Esophagus squamous epithelium (tissue), 5 donors: ENCODE data around the gene SLC6A3. TPM values are rescaled to one million over a fixed set of nuclear protein-coding genes. Genes with fewer than 3 reads are reported as not detected.

Source experiments
- DNase-seq: peaks from one replicate; lab custom pipeline; 2025; lab: John Stamatoyannopoulos, UW
- H3K27ac ChIP-seq, 4 donors: fragments of 200-600 bp; sonication (generic); one replicate each; pipeline ENCODE4 v1.5.1; 2016 to 2019; ENCODE audit warnings: mild to moderate bottlenecking in 1 of 4
- H3K27me3 ChIP-seq, 4 donors: fragments of 200-600 bp; sonication (generic); 1 replicate in 3 of 4; 2 replicates in 1 of 4; pipeline versions ENCODE4 v1.5.1 to v1.6.0; 2017 to 2021; ENCODE audit warnings: antibody characterized with exemption in 1 of 4
- H3K36me3 ChIP-seq, 3 donors: fragments of 200-600 bp; sonication (generic); one replicate each; pipeline ENCODE4 v1.5.1; 2016 to 2019
- H3K4me1 ChIP-seq, 3 donors: fragments of 200-600 bp; sonication (generic); one replicate each; pipeline ENCODE4 v1.5.1; 2017 to 2019
- H3K4me3 ChIP-seq, 4 donors: fragments of 200-600 bp; sonication (generic); 1 replicate in 3 of 4; 2 replicates in 1 of 4; pipeline ENCODE4 v1.5.1; 2016 to 2019; ENCODE audit warnings: mild to moderate bottlenecking in 2 of 4, moderate library complexity in 1 of 4
- H3K9me3 ChIP-seq, 3 donors: fragments of 200-600 bp; sonication (generic); one replicate each; pipeline ENCODE4 v1.5.1; 2016 to 2019
- POLR2A ChIP-seq, 4 donors: fragments of 450-650 bp; IDR thresholded peaks; one replicate each; pipeline ENCODE4 v1.6.1; 2017; ENCODE audit warnings: antibody characterized with exemption in 4 of 4, mild to moderate bottlenecking in 4 of 4, moderate library complexity in 3 of 4
- WGBS, 2 donors: methylation state at CpG; one replicate each; pipeline ENCODE4 v1.1.5; 2018; 5-methylcytosine and 5-hydroxymethylcytosine counted together
- intact Hi-C: fragments of 100-400 bp; cut with DNase I; formaldehyde crosslinking; loops from one replicate; pipeline ENCODE4 v1.15.0; 2022
- total RNA-seq, 4 donors: library from RNA; depleted of rRNA; stranded (reverse); fragments of >200 nt; gene quantifications; one replicate each; pipeline ENCODE4 v1.1.0, GENCODE V29; 2016
- TF ChIP-seq, protein P1 (sequence below), 6 experiments: fragments of 450-650 bp in 4 of 6; fragments of 200-600 bp in 2 of 6; sonication (generic) in 2 of 6; IDR thresholded peaks; one replicate each; pipeline ENCODE4 v1.5.1; 2016 to 2019; ENCODE audit warnings: antibody characterized with exemption in 6 of 6, mild to moderate bottlenecking in 4 of 6, moderate library complexity in 4 of 6
- donor health status: DM: yes; HTN: yes; CAD: no.

SLC6A3 gene
- total RNA-seq, 4 donors from 2014 or later, result 0.19 TPM; not detected in 3

DNA sequence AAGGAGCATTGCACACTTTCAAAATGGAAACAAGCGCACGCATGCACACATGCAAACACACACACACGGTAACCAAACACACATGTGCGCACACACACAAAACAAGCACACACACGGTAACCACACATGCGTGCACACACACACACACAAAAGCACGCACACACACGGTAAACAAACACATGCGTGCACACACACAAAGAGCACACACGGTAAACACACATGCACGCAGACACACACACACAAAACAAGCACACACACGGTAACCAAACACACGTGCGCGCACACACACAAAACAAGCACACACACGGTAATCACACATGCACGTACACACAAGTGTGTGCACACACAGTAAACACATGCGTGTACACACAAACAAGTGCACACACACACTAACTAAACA lies 19.3 kb upstream of the SLC6A3 start:
- no peak for DNase-seq

DNA sequence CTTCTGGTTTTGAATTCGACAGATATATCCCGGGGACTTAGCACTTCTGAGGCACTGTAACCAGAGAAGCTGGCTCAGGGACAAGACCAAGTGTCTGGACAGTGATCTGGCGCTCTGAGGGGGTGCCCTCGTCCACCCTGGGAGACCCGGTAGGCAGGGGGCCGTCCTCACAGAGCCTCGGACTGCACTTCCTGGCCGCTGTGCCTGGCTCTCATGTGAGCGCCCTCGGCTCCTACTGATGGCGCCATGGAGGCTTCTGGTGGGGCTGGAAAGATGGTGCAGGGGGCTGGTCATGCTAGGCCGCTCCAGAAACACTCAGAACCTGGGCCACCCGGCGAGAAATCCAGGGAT lies 18.8 kb upstream of the SLC6A3 start:
- no peaks in the 10 kb centered on the region for H3K4me1 ChIP-seq
- H3K36me3 ChIP-seq, result peaks cover 11 to 57% (median 12%) of the 10 kb centered on the region in 3 donors
- WGBS, 2 donors, result 93 to 100% methylated on average over 6 to 10 of the region's 14 CpGs
- no peaks in the 10 kb centered on the region for H3K9me3 ChIP-seq
- H3K27ac ChIP-seq, result no peak overlapping the region
- intact Hi-C loops, result no loop called here
- no peak overlapping the region for H3K4me3 ChIP-seq
- DNase-seq, result no peak
- no peaks in the 10 kb centered on the region for H3K27me3 ChIP-seq
- TF ChIP-seq, protein P1, sequence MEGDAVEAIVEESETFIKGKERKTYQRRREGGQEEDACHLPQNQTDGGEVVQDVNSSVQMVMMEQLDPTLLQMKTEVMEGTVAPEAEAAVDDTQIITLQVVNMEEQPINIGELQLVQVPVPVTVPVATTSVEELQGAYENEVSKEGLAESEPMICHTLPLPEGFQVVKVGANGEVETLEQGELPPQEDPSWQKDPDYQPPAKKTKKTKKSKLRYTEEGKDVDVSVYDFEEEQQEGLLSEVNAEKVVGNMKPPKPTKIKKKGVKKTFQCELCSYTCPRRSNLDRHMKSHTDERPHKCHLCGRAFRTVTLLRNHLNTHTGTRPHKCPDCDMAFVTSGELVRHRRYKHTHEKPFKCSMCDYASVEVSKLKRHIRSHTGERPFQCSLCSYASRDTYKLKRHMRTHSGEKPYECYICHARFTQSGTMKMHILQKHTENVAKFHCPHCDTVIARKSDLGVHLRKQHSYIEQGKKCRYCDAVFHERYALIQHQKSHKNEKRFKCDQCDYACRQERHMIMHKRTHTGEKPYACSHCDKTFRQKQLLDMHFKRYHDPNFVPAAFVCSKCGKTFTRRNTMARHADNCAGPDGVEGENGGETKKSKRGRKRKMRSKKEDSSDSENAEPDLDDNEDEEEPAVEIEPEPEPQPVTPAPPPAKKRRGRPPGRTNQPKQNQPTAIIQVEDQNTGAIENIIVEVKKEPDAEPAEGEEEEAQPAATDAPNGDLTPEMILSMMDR (IDR thresholded peaks at IDR 0.05), result no peak
- no peak for TF ChIP-seq POLR2A (IDR thresholded peaks at IDR 0.05)

More for the DNA sequence above, 19.3 kb upstream of the SLC6A3 start:
- no peak for TF ChIP-seq POLR2A (IDR thresholded peaks at IDR 0.05)
- TF ChIP-seq, protein P1 (IDR thresholded peaks at IDR 0.05), result no peak
- Histone ChIP-seq H3K4me1 (no peaks in the 10 kb centered on the region), H3K27me3 (no peaks in the 10 kb centered on the region), H3K9me3 (no peaks in the 10 kb centered on the region), H3K27ac (no peak overlapping the region), H3K4me3 (no peak overlapping the region), H3K36me3 (peaks cover 11 to 57% (median 12%) of the 10 kb centered on the region in 3 donors)
- WGBS, 2 donors, result 86 to 90% methylated on average over 16 to 18 of the region's 18 CpGs
- intact Hi-C loops, result no loop called here

DNA sequence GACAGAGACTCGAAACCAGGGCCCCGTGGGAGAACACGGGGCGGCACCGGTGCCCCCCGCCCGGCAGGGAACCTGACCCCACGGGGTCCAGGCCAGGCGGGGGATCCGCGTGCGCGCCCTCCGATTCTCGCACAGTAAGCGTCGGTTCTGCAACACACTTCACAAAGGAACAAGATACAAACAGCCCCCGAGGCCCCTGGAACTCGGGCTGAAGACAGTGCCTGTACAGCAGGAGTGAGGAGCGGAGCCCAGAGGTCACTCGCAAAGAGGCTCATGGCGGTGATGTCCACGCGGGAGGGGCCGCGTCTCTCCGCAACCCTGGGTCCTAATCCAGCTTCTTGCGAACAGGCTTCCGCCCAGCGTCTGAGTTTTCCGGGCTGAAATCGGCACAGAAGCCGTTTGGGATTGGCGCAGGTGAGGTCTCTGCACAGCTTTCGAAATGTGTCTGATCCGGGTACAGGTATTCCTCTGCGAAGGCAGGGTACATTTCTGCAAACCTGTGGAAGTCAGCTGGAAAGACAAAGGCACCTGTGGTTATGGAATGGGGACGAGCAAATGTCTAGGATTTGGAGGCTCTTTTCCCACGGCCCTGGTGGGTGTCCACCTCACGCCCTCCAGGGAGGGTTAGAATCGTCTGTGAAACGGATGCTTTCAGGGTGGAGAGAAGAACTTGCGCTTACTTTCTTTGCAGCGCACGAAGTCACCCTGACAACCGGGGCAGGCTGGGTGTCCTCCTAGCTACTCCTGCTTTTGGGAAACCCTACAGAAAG lies 18.3 kb upstream of the SLC6A3 start:
- Histone ChIP-seq H3K4me1 (no peaks in the 10 kb centered on the region), H3K9me3 (no peaks in the 10 kb centered on the region), H3K4me3 (no peak overlapping the region), H3K27me3 (no peaks in the 10 kb centered on the region), H3K27ac (no peak overlapping the region), H3K36me3 (peaks cover 11 to 57% (median 12%) of the 10 kb centered on the region in 3 donors)
- intact Hi-C loops, result no loop called here
- WGBS, 2 donors, result 93 to 94% methylated on average over 31 of the region's 46 CpGs
- TF ChIP-seq POLR2A (IDR thresholded peaks at IDR 0.05), result no peak
- TF ChIP-seq, protein P1 (IDR thresholded peaks at IDR 0.05), result no peak
- DNase-seq, result no peak

DNA sequence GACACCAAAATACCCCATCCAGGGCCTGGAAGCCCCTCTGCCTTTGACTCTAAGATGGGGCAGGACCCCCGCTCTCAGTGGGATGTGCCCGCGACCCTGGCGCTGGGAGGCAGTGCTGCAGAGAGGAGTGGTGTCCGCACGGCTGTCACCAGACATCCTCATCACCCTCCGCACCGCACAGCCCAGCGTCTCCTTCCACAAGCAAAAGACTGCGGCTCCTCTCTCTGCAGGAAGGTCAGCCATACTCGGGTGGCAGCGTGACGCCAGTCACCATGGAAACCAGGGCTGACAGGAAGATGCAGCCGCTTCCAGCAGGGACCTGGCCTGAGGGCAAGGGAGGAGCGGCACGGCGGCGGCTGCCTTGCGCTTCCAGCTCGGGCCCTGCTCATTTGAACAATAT lies 17.1 kb upstream of the SLC6A3 start:
- Histone ChIP-seq H3K4me1 (no peaks in the 10 kb centered on the region), H3K9me3 (peaks cover 0 to 5% (median 0%) of the 10 kb centered on the region in 3 donors), H3K27ac (no peak overlapping the region), H3K36me3 (peaks cover 11 to 57% (median 12%) of the 10 kb centered on the region in 3 donors), H3K4me3 (no peak overlapping the region), H3K27me3 (no peaks in the 10 kb centered on the region)
- no peak for DNase-seq
- WGBS, 2 donors, result 77 to 80% methylated on average over 2 to 10 of the region's 20 CpGs
- intact Hi-C loops, result no loop called here
- TF ChIP-seq POLR2A (IDR thresholded peaks at IDR 0.05), result no peak
- TF ChIP-seq, protein P1 (IDR thresholded peaks at IDR 0.05), result no peak

DNA sequence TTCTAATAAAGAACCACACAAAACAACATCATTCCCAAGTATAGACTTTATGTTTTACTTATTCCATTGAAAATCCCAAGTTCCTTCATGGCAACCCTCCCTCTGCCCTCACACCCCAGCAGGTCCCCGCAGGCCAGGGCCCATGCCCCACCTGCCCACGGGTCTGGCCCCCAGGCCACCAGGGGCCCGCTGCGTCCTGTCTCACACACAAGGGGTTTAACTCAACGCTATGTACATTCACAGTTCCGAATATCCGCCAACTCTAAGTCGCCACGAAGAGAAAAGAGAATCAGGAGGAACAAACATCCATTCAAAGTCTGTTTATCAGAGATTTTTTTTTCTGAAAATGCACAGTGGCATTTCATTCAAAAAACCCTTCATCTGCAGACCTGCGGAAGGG lies 16.2 kb upstream of the SLC6A3 start:
- WGBS, 2 donors, result 92 to 95% methylated on average over 10 of the region's 10 CpGs
- no peaks in the 10 kb centered on the region for H3K27me3 ChIP-seq
- H3K36me3 ChIP-seq, result peaks cover 11 to 48% (median 12%) of the 10 kb centered on the region in 3 donors
- peaks cover 0 to 14% (median 5%) of the 10 kb centered on the region in 3 donors for H3K9me3 ChIP-seq
- H3K27ac ChIP-seq, result no peak overlapping the region
- no peak for DNase-seq
- H3K4me1 ChIP-seq, result no peaks in the 10 kb centered on the region
- intact Hi-C loops, result no loop called here
- TF ChIP-seq POLR2A (IDR thresholded peaks at IDR 0.05), result no peak
- TF ChIP-seq, protein P1 (IDR thresholded peaks at IDR 0.05), result no peak
- no peak overlapping the region for H3K4me3 ChIP-seq
